HT-29 (cell line): ENCODE measurements around the gene RPLP2. TPM values are rescaled to one million over a fixed set of nuclear protein-coding genes. Genes with fewer than 3 reads are reported as not detected.
A peak's percentile ranks its signal among the peaks of the same experiment; 100 is the strongest.

ENCODE experiments used
- DNase-seq: peaks from one replicate; pipeline ENCODE4 v3.0.0-alpha.2; 2015; ENCODE audit warnings: low spot score
- total RNA-seq: library from RNA; depleted of rRNA; stranded (reverse); fragments of >200 nt; shearing (Covaris generic); gene quantifications from 2 replicates; pipeline ENCODE4 v1.2.3, GENCODE V29; 2014

RPLP2 gene
- total RNA-seq, 1 experiment from 2014 or later: 1,913 TPM

DNA sequence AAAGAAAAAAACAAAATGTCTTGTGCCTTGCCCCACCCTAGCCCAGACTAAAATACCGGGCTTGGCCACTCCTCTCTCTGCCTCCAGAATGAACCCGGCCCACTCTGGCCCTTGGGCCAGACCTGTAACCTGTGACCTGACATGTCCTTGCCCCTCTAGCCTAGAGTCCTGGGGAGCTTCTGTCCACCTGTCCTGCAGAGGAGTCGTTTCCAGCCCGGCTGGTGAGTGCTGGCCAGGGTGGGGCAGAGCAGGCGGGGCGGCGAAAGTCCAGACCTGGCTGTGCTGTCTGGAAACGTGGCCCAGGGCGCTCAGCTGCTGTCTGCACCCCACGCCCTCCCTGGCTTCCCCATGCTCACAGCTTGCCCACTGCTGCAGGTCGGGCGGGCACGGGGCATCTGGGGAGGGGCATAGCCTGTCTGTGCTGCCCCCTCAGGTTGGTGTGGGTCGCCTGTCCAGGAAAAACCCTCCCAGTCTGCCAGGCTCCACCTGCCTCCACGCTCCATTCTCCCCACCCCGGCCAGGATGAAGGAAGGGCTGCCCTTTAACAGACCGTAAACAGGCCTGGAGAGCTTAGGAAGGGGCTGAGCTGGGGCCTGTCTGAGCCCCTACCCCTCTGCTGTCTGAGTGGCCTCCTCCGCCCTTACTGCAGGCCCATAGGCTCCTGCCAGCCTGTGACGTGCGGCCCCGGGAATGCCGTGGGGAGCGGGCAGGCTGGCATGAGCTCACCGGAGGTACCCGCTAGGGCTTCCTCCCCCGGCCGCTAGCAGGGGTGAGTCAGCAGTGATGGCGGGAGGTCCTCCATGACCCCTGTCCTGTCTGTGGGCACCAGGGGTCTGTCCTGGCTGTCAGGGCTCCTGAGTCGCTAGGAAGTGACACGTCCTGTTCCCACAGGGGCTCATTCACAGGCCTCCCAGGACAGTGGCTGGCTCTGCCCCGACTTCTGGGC lies 24.9 kb downstream of the RPLP2 start:
- DNase-seq: peak; percentile 91

DNA sequence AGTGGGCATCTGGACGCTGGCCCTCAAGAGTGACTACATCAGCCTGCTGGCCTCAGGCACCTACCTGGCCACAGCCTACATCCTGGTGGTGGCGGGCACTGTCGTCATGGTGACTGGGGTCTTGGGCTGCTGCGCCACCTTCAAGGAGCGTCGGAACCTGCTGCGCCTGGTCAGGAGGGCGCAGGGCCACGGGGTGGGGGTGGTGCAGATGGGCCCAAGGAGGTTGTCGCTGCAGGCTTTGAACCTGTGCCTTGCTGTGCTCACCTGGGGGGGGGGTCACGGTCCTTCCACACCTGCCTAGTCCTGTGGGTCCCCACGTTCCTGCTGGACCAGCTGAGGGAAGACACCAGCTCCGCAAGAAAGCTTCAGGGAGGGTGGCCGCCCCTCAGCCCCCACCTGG lies 26.5 kb downstream of the RPLP2 start:
- no peak for DNase-seq

GRCh38 chr11:836700-837099 lies 26.9 kb downstream of the RPLP2 start:
- DNase-seq: no peak

GRCh38 chr11:837189-837989 lies 27.6 kb downstream of the RPLP2 start:
- DNase-seq: peak; percentile 23

GRCh38 chr11:837990-838307 lies 28.2 kb downstream of the RPLP2 start:
- peak; percentile 23 for DNase-seq

DNA sequence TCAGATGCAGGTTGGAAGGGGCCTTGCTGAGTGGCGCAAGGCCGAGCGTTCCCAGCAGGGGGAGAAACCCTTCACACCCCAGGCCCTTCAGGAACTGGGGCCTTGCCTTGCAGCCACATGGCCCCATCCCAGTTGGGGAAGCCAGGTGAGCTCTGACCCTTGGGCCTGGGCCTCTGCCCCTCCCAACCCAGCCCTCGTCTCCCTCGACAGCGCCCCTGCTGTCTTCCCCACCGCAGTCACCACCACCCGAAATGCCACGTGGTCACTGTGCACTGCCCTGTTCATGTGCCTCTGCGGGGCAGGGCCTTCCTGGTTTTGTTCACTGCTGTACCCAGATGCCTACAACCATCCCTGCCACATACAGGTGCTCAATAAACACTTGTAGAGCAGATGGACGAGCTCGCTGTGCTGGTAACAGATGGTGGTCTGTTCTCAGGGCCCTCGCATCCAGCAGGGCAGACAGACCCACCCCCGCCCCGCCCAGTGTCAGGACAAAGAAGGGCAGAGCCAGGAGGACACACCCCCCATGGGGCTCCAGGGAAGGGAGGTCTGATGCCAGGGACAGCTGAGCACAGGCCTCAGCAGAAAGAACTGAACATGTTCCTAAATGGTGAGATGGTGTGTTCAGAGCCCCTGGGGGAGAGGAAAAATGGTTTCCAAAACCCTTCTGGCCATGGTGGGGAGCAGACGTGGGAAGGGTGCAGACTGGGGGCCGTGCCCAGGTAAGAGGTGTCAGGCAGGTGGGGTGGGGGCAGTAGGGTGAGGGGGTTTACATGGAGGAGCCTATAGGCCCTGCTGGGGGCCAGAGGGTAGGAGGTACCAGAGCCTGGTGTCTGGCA lies 28.9 kb downstream of the RPLP2 start:
- DNase-seq: peak; percentile 86

DNA sequence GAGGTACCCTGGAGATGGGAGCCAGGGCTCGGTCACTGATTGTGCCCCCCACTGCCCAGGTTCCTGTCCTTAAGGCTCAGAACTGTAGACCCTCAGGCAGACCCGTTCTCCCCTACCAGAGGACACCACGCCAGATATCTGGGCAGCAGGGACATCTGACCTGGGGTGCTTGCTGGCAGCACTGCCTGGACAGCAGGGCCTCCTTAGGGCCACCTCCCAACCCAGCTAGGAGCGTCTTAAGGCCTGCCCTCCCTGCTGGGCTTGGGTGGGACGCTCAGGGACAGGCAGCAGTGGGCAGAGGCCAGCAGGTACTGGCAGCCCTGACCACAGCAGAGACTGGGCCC lies 29.5 kb downstream of the RPLP2 start:
- no peak for DNase-seq

GRCh38 chr11:839875-840617 lies 30.3 kb downstream of the RPLP2 start:
- DNase-seq: peak; percentile 55

- DNase-seq: peak; percentile 74
These were observed 32.2 kb downstream of the RPLP2 start for GRCh38 chr11:841981-842369.

- peak; percentile 93 for DNase-seq
These were observed 32.7 kb downstream of the RPLP2 start, which contains the start of the genes POLR2L and TSPAN4 for GRCh38 chr11:842370-843002. TSS of gene POLR2L (minus strand) at chr11:842529. CDS start at chr11:842508, 21 bp downstream. TSS of gene TSPAN4 (plus strand) at chr11:842852. CDS start at chr11:850305, 7,453 bp downstream.

DNA sequence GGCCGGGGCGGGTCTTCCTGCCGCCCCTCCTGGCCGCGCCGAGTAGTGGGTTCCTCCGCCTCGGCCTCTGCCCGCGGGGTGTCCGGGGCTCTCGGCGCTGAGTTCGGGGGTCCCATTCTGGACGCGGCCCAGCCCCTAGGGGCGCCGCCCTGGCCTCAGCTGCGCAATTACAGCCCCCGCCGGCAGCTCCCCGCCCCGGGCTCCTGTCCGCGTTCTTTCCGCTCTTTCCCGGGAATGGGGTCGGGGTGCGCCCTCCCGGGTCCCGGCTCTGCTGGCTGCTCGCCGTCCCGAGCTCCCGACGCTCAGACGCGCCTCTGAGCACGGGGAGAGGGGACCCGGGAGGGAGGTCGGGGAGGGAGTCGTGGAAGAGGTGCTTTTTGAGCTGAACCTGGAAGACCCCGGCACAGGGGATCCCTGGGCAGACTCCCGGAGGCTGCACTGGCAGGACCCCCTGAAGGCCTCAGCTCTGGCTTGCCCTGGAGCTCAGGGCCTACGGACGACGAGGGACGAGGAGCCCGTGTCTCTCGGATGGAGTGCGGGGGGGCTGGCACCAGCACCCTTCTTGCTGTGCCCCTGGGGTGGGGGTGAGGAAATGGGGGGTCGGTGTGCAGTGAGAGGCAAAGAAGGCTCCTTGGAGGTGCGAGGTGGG lies 33.4 kb downstream of the RPLP2 start:
- DNase-seq: no peak

DNA sequence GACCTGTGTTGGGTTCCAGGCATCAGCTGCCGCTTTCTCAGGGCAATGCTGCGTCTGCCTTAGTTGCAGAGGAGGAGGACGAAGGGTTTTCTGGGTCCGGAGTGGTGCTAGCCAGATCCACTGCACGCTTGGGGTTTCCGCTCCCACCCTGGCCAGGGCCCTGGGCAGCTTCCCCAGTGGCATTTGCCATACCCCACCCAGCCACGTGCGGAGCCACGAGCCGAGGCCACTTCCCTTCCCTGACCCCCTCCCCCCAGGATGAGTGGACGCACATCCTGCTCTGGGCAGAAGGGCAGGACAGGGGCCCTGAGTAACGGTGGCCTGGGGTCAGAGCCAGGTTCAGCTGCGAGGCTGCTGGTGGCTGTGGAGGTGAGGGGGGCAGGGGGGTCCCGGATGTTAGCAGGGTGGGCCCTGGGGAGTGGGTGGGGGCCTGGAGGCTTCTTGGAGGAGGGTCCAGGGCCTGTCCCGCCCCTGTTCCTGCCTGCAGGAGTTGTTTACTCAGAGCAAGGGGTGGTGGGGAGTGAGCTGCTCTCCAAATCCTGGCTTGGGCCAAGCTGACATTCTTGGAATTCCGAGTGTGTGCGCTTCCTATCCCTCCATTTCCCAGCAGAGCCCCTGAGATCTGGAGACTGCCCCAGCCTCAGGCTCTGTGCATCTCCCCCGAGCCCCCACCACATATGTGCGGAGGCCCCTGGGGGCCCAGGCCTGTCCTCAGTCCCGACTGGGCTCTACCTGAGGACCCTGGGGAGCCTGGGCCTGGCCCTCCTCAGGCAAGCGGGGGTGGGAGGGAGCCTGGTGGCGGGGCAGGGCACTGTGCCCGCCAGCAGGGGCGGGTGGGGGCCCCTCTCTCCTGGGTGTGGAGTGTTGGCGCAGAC lies 34.3 kb downstream of the RPLP2 start:
- DNase-seq: peak; percentile 39

GRCh38 chr11:844693-845644 lies 35.2 kb downstream of the RPLP2 start:
- DNase-seq: no peak

DNA sequence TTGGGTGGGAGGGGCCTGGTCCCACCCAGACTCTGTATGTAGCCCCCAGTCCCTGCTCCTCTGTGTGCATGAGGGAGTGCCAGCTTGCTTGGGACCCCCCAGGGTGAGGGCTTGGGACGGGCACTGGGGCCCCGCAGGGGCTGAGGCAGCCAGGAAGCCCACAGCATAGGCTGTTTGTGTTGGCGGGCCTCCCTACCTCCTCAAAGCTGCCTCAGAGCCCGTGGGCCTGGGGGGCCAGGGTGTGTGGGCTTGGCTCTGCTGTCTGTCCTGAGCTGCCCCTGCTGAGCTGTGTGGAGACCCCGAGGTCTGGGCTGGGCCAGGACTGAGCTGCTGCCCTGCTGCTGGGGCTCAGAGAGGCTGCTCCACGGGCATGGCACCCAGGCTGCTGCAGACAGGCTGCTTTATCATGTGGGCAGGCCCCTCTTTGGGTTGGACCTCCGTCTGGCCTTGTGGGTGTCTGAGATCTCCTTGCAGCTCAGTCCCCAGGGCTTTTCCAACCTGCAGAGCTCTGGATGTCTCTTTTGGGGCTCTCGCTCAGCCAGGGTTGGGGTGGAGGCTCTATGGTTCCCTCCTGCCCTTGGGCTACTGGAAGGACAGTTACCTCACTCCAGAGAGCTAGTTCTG lies 36.2 kb downstream of the RPLP2 start:
- no peak for DNase-seq

DNA sequence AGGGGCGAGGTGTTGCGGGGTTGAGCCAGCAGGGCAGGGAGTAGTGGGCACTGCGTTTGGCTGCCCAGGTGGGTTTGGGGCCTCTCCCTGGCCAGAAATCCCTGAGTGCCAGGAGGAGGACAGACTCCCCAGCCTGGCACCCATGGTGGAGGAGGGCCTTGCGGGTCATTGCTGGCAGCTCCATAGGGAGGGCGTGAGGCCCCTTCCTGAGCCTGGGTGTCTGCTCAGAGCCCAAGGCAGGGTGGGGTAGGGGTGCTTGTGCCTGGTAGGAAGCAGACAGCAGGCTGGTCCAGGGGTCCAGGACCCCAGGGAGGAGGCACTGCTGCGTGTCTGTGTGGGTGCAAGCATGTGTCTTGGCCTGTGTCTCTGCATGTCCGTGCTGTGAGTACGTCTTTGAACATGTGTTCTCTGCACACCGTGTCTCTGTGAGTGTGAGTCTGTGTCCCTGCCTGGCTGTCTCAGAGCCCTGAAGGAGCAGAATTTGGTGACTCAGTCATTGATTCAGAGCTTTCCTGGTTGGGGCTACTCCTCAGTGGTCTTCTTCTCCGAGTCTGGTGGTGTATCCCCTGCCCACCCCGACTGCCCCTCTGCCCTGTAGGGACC lies 36.8 kb downstream of the RPLP2 start:
- no peak for DNase-seq

- no peak for DNase-seq
These were observed 38.1 kb downstream of the RPLP2 start for GRCh38 chr11:847876-848275.

- peak; percentile 67 for DNase-seq
These were observed 38.7 kb downstream of the RPLP2 start for GRCh38 chr11:848380-848931.
